CD4-positive, alpha-beta T cell treated with Interleukin-12 subunit alpha and Interleukin-12 subunit beta, for 1 hour (primary cell): Measurements from ENCODE around the gene ZNF200.
"Not testable (repeated sequence)": the region's sequence is repeated elsewhere in the genome, so short reads cannot be mapped to it uniquely, and the experiment has no call there.

Experiments
- DNase-seq: peaks from one replicate; pipeline ENCODE4 v3.0.0-alpha.2; 2020

ZNF200 gene, protein sequence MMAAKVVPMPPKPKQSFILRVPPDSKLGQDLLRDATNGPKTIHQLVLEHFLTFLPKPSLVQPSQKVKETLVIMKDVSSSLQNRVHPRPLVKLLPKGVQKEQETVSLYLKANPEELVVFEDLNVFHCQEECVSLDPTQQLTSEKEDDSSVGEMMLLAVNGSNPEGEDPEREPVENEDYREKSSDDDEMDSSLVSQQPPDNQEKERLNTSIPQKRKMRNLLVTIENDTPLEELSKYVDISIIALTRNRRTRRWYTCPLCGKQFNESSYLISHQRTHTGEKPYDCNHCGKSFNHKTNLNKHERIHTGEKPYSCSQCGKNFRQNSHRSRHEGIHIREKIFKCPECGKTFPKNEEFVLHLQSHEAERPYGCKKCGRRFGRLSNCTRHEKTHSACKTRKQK

GRCh38 chr16:3234857-3235561, at the start of gene ZNF200:
Gene ZNF200, minus strand, starts transcription at chr16:3235158. Its CDS starts 1,403 bp downstream, at chr16:3233755.
- DNase-seq, result peak; percentile 93

DNA sequence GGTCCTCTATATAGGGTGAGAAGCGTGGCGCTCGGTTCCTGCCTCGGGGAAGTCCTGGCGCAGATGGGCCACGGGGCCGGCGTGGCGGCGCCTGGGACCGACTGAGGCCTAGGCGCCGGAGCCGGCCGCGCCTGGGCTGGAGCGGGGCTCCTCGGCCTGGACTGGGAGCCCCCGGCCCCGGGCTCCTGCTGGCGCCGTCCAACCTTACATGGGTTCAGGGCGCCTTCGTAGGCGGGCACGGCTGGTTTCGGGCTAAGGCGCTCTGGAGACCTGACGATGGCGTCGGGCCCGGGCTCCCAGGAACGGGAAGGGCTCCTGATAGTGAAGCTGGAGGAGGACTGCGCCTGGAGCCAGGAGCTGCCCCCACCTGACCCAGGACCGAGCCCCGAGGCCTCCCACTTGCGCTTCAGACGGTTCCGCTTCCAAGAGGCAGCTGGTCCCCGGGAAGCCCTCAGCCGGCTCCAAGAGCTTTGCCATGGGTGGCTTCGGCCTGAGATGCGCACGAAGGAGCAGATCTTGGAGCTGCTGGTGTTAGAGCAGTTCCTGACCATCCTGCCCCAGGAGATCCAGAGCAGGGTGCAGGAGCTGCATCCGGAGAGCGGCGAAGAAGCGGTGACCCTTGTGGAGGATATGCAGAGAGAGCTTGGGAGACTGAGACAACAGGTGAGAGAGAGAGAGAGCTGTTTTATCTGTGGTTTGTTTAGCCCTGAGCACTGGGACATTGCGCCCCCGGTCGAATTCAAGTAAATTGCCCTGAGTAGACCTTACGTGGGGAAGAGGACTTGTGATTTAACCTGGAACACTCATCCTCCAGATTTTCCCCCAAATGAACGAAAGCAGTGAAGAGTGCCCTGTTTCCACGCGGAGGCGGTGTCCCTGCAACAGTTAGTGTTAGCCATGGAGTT, 48.8 kb upstream of the ZNF200 start:
- no peak for DNase-seq

DNA sequence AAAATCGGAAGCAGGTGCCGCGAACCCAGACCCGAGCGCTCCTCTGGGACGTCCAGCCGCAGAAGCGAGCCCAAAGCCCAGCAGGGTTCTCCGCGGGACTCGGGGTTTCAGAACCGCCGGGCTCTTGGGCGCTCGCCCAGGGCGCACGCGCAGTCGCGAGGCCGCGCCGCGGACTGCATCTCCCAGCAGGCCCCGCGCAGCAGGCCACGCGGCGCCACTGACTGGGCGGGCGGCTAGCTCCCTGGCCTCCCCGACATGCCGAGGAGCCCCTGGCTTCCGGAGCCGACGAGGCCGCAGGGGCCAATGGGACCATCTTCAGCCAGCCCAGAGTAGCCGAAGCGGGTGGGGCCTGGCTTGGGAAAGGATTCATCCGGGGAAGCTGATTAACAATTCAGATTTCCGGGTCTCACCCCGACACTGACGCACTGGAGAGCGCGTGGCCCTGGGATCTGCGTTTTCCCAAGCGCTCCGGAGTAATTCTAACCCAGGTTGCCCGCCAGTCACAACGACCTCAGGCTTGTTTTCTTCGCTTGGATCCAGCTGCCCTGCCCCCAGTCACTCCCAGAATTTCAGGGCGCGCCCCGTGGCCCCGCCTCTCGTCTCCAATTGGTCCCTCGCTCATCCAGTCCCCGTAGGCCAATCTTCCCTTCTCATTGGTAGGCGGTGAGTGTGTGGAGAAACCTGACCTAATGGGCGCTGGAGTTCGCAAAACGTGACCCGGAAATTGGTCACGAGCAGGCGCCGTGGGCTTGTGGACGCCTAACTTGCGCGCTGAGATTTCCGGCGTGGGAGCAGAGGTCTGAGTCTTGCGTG, 48.0 kb upstream of the ZNF200 start, which contains the start of gene ZNF263:
Gene ZNF263, plus strand, starts transcription at position 762 of the 813 bp plus-strand sequence. CDS start 328 bp downstream, outside the sequence.
- peak; percentile 95 for DNase-seq

DNA sequence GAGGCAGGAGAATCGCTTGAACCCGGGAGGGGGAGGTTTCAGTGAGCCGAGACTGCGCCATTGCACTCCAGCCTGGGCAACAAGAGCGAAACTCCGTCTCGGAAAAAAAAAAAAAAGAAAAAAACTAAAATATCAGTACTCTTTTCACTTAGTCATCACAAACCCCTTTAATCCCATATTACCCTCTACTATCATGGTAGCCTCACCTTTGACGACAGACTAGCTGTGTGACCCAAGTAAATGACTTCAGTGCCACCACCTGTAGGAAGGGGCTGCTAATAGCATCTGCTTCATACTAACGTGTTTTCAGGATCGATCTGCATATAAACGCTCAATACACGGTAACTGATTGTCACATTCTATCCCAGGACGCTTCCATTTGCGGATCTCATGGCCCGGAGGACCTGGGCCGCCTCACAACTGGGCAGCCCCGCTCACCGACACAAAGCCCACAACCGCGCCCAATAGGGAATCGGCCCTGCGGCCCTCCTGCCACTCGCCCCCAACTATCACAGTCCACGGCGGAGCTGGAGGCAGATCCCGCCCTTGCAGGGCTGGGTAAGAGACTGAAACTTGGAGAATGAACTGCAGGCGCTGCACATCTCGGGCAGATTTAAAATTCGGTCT, 47.3 kb upstream of the ZNF200 start:
- no peak for DNase-seq

- DNase-seq, result no peak
Observed at GRCh38 chr16:3281222-3281820, 46.4 kb upstream of the ZNF200 start.

DNA sequence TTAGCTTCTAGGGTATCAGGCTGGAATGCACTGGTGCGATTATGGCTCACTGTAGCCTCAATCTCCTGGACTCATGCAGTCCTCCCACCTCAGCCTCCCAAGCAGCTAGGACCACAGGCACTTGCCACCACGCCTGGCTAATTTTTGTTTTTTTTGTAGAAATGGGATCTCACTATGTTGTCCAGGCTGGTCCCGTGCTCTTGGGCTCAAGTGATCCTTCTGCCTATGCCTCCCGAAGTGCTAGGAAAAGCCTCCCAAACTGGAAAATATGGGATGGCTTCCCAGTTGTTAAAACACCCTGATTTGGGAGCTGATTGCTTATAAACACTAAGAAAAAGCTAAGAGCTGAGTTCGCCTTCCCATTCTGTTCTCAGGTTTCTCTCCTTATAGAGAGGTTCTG, 41.7 kb upstream of the ZNF200 start:
- DNase-seq, result no peak

- DNase-seq, result no peak
Observed at GRCh38 chr16:3274947-3275346, 40.0 kb upstream of the ZNF200 start.

GRCh38 chr16:3274490-3274889, 39.5 kb upstream of the ZNF200 start:
- DNase-seq, result no peak

DNA sequence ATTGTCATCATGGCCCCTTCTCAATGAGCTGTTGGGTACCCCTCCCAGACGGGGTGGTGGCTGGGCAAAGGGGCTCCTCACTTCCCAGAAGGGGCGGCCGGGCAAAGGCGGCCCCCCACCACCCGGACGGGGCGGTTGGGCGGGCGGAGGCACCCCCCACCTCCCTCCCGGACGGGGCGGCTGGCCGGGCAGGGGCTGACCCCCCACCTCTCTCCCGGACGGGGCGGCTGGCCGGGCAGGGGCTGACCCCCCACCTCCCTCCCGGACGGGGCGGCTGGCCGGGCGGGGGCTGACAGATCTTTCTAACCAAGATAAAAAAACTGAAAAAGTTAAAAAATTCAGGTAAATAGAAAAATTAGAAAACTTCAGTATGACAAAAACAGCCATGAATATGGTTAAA, 36.3 kb upstream of the ZNF200 start:
- not testable (repeated sequence) for DNase-seq

DNA sequence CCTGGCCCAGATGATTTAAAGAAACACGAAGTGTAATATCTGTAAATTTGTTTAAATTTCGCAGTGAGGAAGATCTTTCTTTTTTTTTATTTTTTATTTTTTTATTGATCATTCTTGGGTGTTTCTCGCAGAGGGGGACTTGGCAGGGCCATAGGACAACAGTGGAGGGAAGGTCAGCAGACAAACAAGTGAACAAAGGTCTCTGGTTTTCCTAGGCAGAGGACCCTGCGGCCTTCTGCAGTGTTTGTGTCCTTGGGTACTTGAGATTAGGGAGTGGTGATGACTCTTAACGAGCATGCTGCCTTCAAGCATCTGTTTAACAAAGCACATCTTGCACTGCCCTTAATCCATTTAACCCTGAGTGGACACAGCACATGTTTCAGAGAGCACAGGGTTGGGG, 35.8 kb upstream of the ZNF200 start:
- not testable (repeated sequence) for DNase-seq

GRCh38 chr16:3268294-3268693, 33.3 kb upstream of the ZNF200 start:
- DNase-seq, result no peak

DNA sequence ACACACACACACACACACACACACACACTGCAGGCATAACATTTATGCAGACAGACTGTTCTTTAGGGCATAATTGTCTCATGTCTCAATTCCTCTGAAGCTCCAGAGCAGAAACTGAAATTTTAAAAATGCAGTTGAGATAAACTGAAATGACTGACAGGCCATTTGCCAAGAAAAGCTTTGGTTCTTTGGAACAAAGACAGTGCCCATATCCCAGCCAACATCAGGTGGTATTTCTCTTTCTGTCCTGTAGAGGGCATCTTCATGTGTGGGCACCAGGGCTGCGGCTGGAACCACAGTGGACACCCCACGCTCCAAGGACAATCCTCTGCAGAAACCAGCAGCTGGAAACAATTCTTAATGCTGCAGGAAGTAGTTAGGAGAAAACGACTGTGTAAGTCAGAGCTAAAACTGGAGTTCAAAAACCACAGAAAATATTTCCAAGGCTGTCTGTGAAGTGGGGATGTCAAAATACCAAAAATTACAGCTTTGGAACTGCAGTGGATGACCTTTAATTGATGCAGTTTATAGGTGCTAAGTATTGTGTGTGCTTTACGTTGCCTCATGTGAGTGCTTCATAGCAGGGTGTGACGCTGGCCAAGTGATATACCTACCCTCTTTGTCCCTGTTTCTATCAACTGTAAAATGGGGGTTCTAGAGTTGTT, 32.0 kb upstream of the ZNF200 start:
- DNase-seq, result peak; percentile 37

DNA sequence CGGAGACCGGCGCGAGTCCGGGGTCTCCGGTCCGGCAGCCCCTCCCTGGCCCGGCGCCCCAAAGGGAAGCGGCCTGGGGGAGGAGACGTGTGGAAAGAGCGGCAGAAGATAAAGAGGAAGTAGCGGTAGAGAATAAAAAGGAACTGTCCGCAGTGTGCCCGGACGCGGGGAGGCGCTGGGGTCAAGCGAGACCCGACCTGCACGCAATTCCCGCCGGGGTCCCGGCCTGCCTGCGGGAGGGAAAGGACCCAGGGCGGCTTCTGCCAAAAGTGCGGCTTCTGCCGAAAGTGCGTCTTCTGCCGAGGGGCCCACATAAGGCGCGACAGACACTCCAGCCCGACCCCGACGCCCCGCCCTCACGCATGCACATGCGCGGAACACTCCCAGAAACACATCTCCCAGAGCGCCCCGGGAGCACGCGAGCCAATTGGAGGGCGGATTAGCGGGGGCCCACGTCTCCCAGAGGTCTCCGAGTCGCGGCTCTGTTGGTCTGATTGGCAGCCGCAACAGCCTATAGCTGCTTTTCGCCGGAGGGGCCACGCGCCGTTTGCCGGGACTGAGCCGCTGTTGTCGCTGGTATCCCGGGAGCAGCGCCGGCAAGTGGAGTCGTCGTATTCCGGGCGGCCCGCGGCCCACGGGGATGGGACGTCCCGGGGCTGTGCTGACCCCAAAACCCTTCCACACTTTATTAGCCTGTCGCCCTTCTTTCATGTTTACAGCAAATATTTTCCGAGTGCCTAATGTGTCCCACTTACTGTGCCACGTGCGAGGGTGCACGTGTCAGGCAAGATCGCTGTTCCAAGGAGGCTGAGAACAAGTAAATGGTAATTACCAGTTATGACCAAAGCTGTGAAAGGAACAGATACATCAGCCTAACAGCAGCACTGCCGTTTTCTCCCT, 29.4 kb upstream of the ZNF200 start:
- DNase-seq, result peak; percentile 98

DNA sequence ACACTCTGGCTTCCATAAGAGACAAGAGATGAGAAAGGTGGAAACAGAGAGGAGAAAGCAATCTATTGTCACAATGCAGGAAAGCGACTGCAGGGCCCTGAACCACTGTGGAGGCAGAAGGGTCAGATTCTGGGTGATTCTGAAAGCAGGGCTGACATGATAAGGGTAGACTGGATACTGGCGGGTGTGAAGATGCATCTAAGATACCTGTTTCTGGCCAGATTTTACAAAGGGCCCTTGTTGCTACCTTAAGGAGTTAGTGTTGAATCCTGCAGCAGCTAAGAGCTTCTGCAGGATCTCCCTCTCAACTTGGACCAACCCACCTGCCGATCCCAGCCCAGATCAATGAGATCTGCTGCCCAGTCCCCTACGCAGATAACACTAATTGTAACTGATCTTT, 27.6 kb upstream of the ZNF200 start:
- DNase-seq, result no peak

GRCh38 chr16:3259836-3260235, 24.9 kb upstream of the ZNF200 start:
- no peak for DNase-seq

DNA sequence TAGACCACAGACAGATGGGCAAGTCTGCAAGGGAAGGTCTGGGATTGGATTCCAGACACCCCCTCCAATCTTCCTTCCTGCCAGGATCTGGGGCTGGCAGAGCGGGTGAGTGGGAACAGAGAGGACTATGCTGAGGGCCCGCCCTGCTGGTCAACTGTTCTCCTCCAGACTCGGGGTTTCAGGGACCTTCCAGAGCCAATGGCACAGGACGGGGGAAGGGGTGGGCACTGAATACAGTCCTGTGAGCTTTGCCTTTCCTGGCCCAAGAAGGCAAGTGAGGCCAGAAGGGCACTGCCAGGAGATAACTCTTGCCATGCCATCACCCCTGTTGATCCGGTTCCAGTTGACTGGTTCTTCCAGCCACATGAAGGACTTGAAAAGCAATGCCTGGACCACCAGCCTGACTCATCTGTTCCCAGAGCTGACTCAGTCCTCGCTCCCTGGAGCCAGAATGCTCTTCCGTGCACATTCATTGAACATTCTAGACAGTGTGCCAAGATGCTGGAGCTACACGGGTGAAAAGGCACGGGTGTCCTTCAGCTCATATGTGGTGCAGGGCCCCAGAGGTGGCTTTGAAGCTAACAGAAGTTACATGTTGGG, 22.0 kb upstream of the ZNF200 start:
- no peak for DNase-seq

- no peak for DNase-seq
Observed at GRCh38 chr16:3256146-3256865, 21.3 kb upstream of the ZNF200 start, which contains the start of gene MEFV. Gene MEFV, minus strand, starts transcription at chr16:3256633. Its CDS starts 46 bp downstream, at chr16:3256587.

GRCh38 chr16:3254309-3254708, 19.4 kb upstream of the ZNF200 start:
- DNase-seq, result no peak
